ENCODE data around the gene PLA2G6.

GRCh38 chr22:38086001-38086845 lies 95.4 kb downstream of the PLA2G6 start:
- TF ChIP-seq POLR2A (IDR thresholded peaks at IDR 0.05) = no peak
- no peak for TF ChIP-seq CTCF (IDR thresholded peaks at IDR 0.05)
- TF ChIP-seq EP300 (IDR thresholded peaks at IDR 0.05) = no peak
- no peak for TF ChIP-seq POLR2AphosphoS5 (IDR thresholded peaks at IDR 0.05)

Measured in stomach (tissue), 4 donors.